Spleen (tissue), 7 donors: ENCODE measurements around the gene GAB2.

Experiments
- CTCF ChIP-seq, 11 experiments: fragments of 200-600 bp in 7 of 11; fragments of 450-650 bp in 4 of 11; sonication (generic) in 4 of 11; IDR thresholded peaks in 8 of 11; conservative IDR thresholded peaks in 3 of 11; 1 replicate in 7 of 11; 2 replicates in 4 of 11; pipeline versions ENCODE4 v1.4.0 to v1.8.0; 2016 to 2021; ENCODE audit warnings: antibody characterized with exemption in 11 of 11, inconsistent platforms in 4 of 11, mild to moderate bottlenecking in 1 of 11
- POLR2A ChIP-seq, 3 donors: fragments of 450-650 bp; IDR thresholded peaks; one replicate each; pipeline ENCODE4 v1.5.1; 2017; ENCODE audit warnings: antibody characterized with exemption in 3 of 3, mild to moderate bottlenecking in 1 of 3
- donor health status: DM: no; HTN: no; CAD: no; lungs with moderate emphysema.
- donor health status: DM: no; HTN: no; CAD: no.
- donor health status: DM: no; HTN: no; CAD: no.

DNA sequence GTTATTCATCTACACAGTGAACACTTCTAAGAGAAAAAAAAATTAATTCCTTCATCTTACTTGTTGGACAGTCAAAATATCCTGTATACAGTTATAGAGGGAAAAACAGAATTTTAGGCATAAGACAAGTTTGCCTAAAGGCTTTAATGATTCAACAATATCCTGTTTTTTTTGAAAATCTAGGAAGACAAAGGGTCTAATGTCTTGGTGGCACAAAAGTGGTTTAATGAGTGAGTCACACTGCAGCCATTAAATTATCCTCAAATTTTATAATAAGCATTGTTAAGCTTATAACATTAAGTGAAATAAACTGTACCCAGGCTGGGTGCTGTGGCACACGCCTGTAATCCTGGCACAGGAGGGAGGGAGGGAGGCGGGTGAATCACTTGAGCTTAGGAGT lies 72.9 kb downstream of the GAB2 start:
- TF ChIP-seq CTCF (IDR thresholded peaks at IDR 0.05 in 8 of 11, conservative IDR thresholded peaks at IDR 0.05 in 3 of 11), result no peak
- no peak for TF ChIP-seq POLR2A (IDR thresholded peaks at IDR 0.05)
